Inflammatory macrophage treated with lipopolysaccharide for 1 hour (primary cell): ENCODE measurements around the gene MYPN.
"Not testable (repeated sequence)": the region's sequence is repeated elsewhere in the genome, so short reads cannot be mapped to it uniquely, and the experiment has no call there.

Source experiments
- DNase-seq, 2 donors: peaks; one replicate each; pipeline ENCODE4 v3.0.0-alpha.2; 2020 to 2022

Gene MYPN

GRCh38 chr10:68233046-68233445 is 123.8 kb downstream of the MYPN start:
- DNase-seq, result no peak

GRCh38 chr10:68235111-68235510 is 125.8 kb downstream of the MYPN start:
- DNase-seq, result no peak

- DNase-seq, result no peak
Observed at GRCh38 chr10:68235581-68235980, 126.3 kb downstream of the MYPN start.

GRCh38 chr10:68237173-68237572 is 127.9 kb downstream of the MYPN start:
- no peak for DNase-seq

- DNase-seq, result no peak
Observed at GRCh38 chr10:68238371-68238770, 129.1 kb downstream of the MYPN start.

- DNase-seq, result no peak
Observed at GRCh38 chr10:68239069-68239468, 129.8 kb downstream of the MYPN start.

- no peak for DNase-seq
Observed at GRCh38 chr10:68239596-68240150, 130.4 kb downstream of the MYPN start.

GRCh38 chr10:68242051-68242450 is 132.8 kb downstream of the MYPN start:
- DNase-seq, result no peak

GRCh38 chr10:68246397-68246796 is 137.1 kb downstream of the MYPN start:
- DNase-seq, result not testable (repeated sequence)

GRCh38 chr10:68247931-68248330 is 138.6 kb downstream of the MYPN start:
- DNase-seq, result no peak

GRCh38 chr10:68249297-68249696 is 140.0 kb downstream of the MYPN start:
- DNase-seq, result no peak

- DNase-seq, result no peak
Observed at GRCh38 chr10:68251151-68251550, 141.9 kb downstream of the MYPN start.

- peak; percentile 19 to 23 for DNase-seq
Observed at GRCh38 chr10:68251625-68252495, 142.6 kb downstream of the MYPN start.

GRCh38 chr10:68253346-68253745 is 144.1 kb downstream of the MYPN start:
- no peak for DNase-seq

GRCh38 chr10:68261132-68261856 is 152.0 kb downstream of the MYPN start:
- DNase-seq, result no peak
